22Rv1 (cell line): ENCODE results near the gene RNGTT.

Experiments
- CTCF ChIP-seq: fragments of 450-650 bp; IDR thresholded peaks from 2 replicates; pipeline ENCODE4 v1.5.1; 2017; ENCODE audit warnings: mild to moderate bottlenecking
- ZFX ChIP-seq: fragments of 450-650 bp; IDR thresholded peaks from 2 replicates; pipeline ENCODE4 v1.6.1; 2017; ENCODE audit warnings: antibody characterized with exemption, borderline replicate concordance

- TF ChIP-seq CTCF (no peak), ZFX (no peak)
These were observed 85.5 kb downstream of the RNGTT start for GRCh38 chr6:88877893-88878292.
